ENCODE measurements around the gene PUS10. TPM values are rescaled to one million over a fixed set of nuclear protein-coding genes. Genes with fewer than 3 reads are reported as not detected.

The PUS10 gene
- polyA plus RNA-seq, 1 donor (not counting 4 experiments of a cell fraction or from before 2014, with no cell fraction given) = 4.8 TPM

DNA sequence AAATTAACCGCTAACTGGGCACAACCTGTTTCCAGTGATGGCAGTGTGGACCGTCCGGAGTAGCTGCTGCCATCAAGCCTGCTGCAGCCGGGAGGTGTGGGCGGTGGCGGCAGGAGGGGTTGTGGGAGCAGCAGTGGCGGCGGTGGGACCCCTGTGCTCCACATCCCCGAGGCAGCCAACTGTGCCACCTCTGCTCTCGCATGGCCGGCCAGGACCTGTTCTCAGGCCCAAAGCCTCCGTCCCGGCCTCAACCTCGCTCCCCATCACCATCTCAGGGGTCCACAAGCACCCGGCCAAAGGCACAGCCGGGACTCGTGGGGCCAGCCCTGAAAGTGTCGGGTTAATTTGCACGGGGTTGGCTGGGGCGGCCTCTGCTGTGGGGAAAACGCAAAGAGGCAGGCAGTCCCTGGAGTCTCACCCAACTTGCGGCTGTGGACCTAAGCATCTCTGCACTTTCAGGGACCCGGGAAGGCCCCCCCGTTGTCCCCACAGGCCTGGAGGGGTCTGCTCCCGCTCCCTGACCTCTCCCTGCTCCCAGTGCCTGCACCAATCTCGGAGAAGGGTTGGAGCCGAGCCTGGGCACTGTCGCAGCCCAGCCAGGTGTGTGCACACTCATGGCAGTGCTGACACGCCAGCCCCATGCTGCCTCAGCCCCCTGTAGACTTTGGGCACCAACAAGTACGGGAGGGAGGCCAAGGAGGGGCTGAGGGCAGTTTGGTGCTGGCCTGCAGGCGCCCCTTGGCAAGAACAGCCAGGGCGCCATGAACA lies 45.0 kb downstream of the PUS10 start:
- H3K9me3 ChIP-seq (ENCODE audit: control insufficient read depth, low read depth, low read length) = no peaks in the 10 kb centered on the region
- dilution Hi-C loops (cut with MboI; ENCODE audit: extremely low pct_ligation_motif_present, low sequenced_read_pairs) = no loop called here
- no peaks in the 10 kb centered on the region for H3K27me3 ChIP-seq (ENCODE audit: control insufficient read depth, extremely low read depth, insufficient read depth, low read length)
- FAIRE-seq (no peak), DNase-seq (ENCODE audit: low read depth, low spot score) (no peak)
- H3K9ac ChIP-seq (ENCODE audit: control insufficient read depth, extremely low read depth, insufficient read depth, low read length) = no peak overlapping the region
- H2AFZ ChIP-seq (ENCODE audit: control insufficient read depth, low read length) = no peak overlapping the region
- peaks cover 6% of the 10 kb centered on the region for H3K4me1 ChIP-seq (ENCODE audit: control insufficient read depth, extremely low read depth, insufficient read depth, low read length)
- no peaks in the 10 kb centered on the region for H4K20me1 ChIP-seq (ENCODE audit: control insufficient read depth, extremely low read depth, insufficient read depth, low read length)
- no peaks in the 10 kb centered on the region for H3K9me1 ChIP-seq (ENCODE audit: control insufficient read depth, extremely low read depth, insufficient read depth, low read length)
- H3K36me3 ChIP-seq (ENCODE audit: control insufficient read depth in 2 of 2, extremely low read depth in 1 of 2, insufficient read depth in 2 of 2, low read length in 2 of 2) = no peaks in the 10 kb centered on the region
- no peaks in the 10 kb centered on the region for H3K79me2 ChIP-seq (ENCODE audit: control insufficient read depth, insufficient read depth, low read length)
- H3K4me3 ChIP-seq (ENCODE audit: control insufficient read depth in 2 of 3, extremely low read depth in 1 of 3, insufficient read depth in 2 of 3, low read depth in 1 of 3, low read length in 3 of 3) = no peak overlapping the region
- TF ChIP-seq, protein P1, sequence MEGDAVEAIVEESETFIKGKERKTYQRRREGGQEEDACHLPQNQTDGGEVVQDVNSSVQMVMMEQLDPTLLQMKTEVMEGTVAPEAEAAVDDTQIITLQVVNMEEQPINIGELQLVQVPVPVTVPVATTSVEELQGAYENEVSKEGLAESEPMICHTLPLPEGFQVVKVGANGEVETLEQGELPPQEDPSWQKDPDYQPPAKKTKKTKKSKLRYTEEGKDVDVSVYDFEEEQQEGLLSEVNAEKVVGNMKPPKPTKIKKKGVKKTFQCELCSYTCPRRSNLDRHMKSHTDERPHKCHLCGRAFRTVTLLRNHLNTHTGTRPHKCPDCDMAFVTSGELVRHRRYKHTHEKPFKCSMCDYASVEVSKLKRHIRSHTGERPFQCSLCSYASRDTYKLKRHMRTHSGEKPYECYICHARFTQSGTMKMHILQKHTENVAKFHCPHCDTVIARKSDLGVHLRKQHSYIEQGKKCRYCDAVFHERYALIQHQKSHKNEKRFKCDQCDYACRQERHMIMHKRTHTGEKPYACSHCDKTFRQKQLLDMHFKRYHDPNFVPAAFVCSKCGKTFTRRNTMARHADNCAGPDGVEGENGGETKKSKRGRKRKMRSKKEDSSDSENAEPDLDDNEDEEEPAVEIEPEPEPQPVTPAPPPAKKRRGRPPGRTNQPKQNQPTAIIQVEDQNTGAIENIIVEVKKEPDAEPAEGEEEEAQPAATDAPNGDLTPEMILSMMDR (optimal IDR thresholded peaks at IDR 0.05 in 1 of 3, IDR thresholded peaks at IDR 0.05 in 1 of 3, conservative IDR thresholded peaks at IDR 0.05 in 1 of 3; ENCODE audit: extremely low read depth in 1 of 3, insufficient read depth in 2 of 3, low read length in 3 of 3) = no peak
- TF ChIP-seq EZH2 (IDR thresholded peaks at IDR 0.05; ENCODE audit: low read length) = no peak
- H3K27ac ChIP-seq (ENCODE audit: control insufficient read depth, insufficient read depth, low read length) = no peak overlapping the region
- no peak overlapping the region for H3K4me2 ChIP-seq (ENCODE audit: control insufficient read depth, extremely low read depth, insufficient read depth, low read depth, low read length)

DNA sequence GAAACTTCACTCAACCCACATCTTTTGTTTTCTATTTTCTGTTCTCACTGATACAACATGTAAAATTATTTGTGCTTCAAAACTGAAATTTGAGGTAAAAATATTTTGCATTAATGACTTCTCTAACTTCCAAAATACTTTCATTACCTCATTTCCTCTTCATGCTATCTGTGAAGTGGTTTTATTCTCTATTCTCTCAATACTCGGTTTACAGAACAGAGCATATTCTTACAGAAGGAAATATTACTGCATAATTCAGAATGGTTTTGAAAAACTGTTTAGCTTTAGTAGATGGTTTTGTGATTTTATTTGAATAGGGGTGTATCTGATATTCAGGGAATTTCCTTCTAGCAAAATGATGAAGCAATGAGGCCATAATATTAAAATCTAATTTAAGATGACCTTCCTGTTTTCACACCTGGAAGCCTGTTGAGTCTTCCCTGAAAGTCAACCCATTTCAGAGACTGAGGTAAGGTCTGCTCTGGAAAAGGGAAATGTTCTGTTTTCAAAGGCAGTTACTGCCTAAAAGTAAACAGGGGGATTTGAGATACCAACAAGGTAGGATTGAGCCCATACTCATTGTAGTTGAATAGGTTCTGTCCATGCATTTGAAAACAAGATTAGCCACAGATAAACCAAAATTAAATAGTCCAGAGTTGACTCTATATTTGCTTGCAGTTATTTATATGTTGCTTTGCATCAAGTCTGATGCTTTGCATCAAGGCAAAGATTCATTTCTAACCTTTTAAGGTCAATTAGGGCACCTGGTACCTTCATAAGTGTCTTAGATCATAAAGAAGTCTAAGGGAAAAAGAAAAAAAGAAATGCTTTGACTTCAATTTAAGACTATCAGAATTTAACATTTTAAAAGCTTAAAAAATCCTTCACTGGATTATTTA lies 51.3 kb downstream of the PUS10 start:
- dilution Hi-C loops (cut with MboI; ENCODE audit: extremely low pct_ligation_motif_present, low sequenced_read_pairs) = no loop called here

More for the DNA sequence above, 51.3 kb downstream of the PUS10 start:
- no peak overlapping the region for H3K4me2 ChIP-seq (ENCODE audit: control insufficient read depth, extremely low read depth, insufficient read depth, low read depth, low read length)
- DNase-seq (ENCODE audit: low read depth, low spot score) = no peak
- H4K20me1 ChIP-seq (ENCODE audit: control insufficient read depth, extremely low read depth, insufficient read depth, low read length) = no peaks in the 10 kb centered on the region
- H3K27ac ChIP-seq (ENCODE audit: control insufficient read depth, insufficient read depth, low read length) = no peak overlapping the region
- H3K4me3 ChIP-seq (ENCODE audit: control insufficient read depth in 2 of 3, extremely low read depth in 1 of 3, insufficient read depth in 2 of 3, low read depth in 1 of 3, low read length in 3 of 3) = no peak overlapping the region
- no peaks in the 10 kb centered on the region for H3K9me3 ChIP-seq (ENCODE audit: control insufficient read depth, low read depth, low read length)
- H3K4me1 ChIP-seq (ENCODE audit: control insufficient read depth, extremely low read depth, insufficient read depth, low read length) = peaks cover 10% of the 10 kb centered on the region
- peak; percentile 34 for FAIRE-seq
- no peaks in the 10 kb centered on the region for H3K27me3 ChIP-seq (ENCODE audit: control insufficient read depth, extremely low read depth, insufficient read depth, low read length)
- H2AFZ ChIP-seq (ENCODE audit: control insufficient read depth, low read length) = no peak overlapping the region
- H3K36me3 ChIP-seq (ENCODE audit: control insufficient read depth in 2 of 2, extremely low read depth in 1 of 2, insufficient read depth in 2 of 2, low read length in 2 of 2) = no peaks in the 10 kb centered on the region
- H3K79me2 ChIP-seq (ENCODE audit: control insufficient read depth, insufficient read depth, low read length) = no peaks in the 10 kb centered on the region
- no peaks in the 10 kb centered on the region for H3K9me1 ChIP-seq (ENCODE audit: control insufficient read depth, extremely low read depth, insufficient read depth, low read length)
- no peak overlapping the region for H3K9ac ChIP-seq (ENCODE audit: control insufficient read depth, extremely low read depth, insufficient read depth, low read length)
- TF ChIP-seq, protein P1 (optimal IDR thresholded peaks at IDR 0.05 in 1 of 3, IDR thresholded peaks at IDR 0.05 in 1 of 3, conservative IDR thresholded peaks at IDR 0.05 in 1 of 3; ENCODE audit: extremely low read depth in 1 of 3, insufficient read depth in 2 of 3, low read length in 3 of 3) = no peak
- no peak for TF ChIP-seq EZH2 (IDR thresholded peaks at IDR 0.05; ENCODE audit: low read length)

Data from keratinocyte (primary cell).